Osteocyte (in vitro differentiated cells): ENCODE results near the gene RPP40. TPM values are rescaled to one million over a fixed set of nuclear protein-coding genes. Genes with fewer than 3 reads are reported as not detected.

Experiments
- DNase-seq: peaks from one replicate; pipeline ENCODE4 v3.0.0; 2021; ENCODE audit warnings: mixed read lengths; ENCODE audit not compliant: unreplicated experiment; ENCODE audit errors: extremely low spot score
- H3K27ac Mint-ChIP-seq: one replicate; pipeline ENCODE4 v1.8.0; 2021; ENCODE audit warnings: mild to moderate bottlenecking, mixed read lengths; ENCODE audit not compliant: unreplicated experiment
- H3K27me3 Mint-ChIP-seq: one replicate; pipeline ENCODE4 v1.8.0; 2021; ENCODE audit warnings: mixed read lengths; ENCODE audit not compliant: unreplicated experiment
- H3K36me3 Mint-ChIP-seq: one replicate; pipeline ENCODE4 v1.8.0; 2021; ENCODE audit warnings: mixed read lengths; ENCODE audit not compliant: unreplicated experiment
- H3K4me1 Mint-ChIP-seq: one replicate; pipeline ENCODE4 v1.8.0; 2021; ENCODE audit warnings: mixed read lengths; ENCODE audit not compliant: unreplicated experiment
- H3K4me3 Mint-ChIP-seq: one replicate; pipeline ENCODE4 v1.8.0; 2021; ENCODE audit warnings: mild to moderate bottlenecking, moderate library complexity, mixed read lengths; ENCODE audit not compliant: unreplicated experiment
- H3K9me3 Mint-ChIP-seq: one replicate; pipeline ENCODE4 v1.8.0; 2021; ENCODE audit warnings: mixed read lengths; ENCODE audit not compliant: unreplicated experiment
- CTCF ChIP-seq: fragments of 200-600 bp; sonication (generic); IDR thresholded peaks from 2 replicates; pipeline ENCODE4 v1.5.0; 2021; ENCODE audit warnings: antibody characterized with exemption, mild to moderate bottlenecking, moderate library complexity
- long read RNA-seq: library from polyadenylated mRNA; unstranded; transcript quantifications from one replicate; pipeline ENCODE4 v2.0.0, GENCODE V29; 2021
- total RNA-seq: library from RNA; stranded (reverse); gene quantifications from 2 replicates; pipeline ENCODE4 v1.2.1, GENCODE V29; 2021

Gene RPP40, protein sequence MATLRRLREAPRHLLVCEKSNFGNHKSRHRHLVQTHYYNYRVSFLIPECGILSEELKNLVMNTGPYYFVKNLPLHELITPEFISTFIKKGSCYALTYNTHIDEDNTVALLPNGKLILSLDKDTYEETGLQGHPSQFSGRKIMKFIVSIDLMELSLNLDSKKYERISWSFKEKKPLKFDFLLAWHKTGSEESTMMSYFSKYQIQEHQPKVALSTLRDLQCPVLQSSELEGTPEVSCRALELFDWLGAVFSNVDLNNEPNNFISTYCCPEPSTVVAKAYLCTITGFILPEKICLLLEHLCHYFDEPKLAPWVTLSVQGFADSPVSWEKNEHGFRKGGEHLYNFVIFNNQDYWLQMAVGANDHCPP
- total RNA-seq: 4.2 and 5.6 TPM in 2 replicates
- long read RNA-seq, transcript RPP40-202 (8 exons, 1,483 nt): major isoform, 11 of 25 reads
- long read RNA-seq, partial matches to known transcripts: 4 of 25 reads
- long read RNA-seq, other reads (novel, unspliced or antisense): 7 of 25 reads

GRCh38 chr6:5003604-5004372 is at the start of gene RPP40:
TSS of gene RPP40 (minus strand) at chr6:5004037. CDS start at chr6:5004002, 35 bp downstream.
- Mint-ChIP-seq H3K36me3 (peaks cover 3% of the 10 kb centered on the region), H3K4me3 (peak within 1 kb of the TSS; percentile 92), H3K4me1 (peaks cover 13% of the 10 kb centered on the region), H3K27ac (peak within 1 kb of the TSS; percentile 98), H3K27me3 (no peaks in the 10 kb centered on the region), H3K9me3 (no peaks in the 10 kb centered on the region)
- DNase-seq: peak; percentile 99
- TF ChIP-seq CTCF: peak; percentile 88

GRCh38 chr6:5053038-5053437 is 49.2 kb upstream of the RPP40 start:
- H3K36me3 Mint-ChIP-seq: peaks cover 9% of the 10 kb centered on the region
- peaks cover 30% of the 10 kb centered on the region for H3K4me1 Mint-ChIP-seq
- no peak overlapping the region for H3K4me3 Mint-ChIP-seq
- DNase-seq: no peak
- H3K27ac Mint-ChIP-seq: peak overlapping the region; percentile 42
- no peaks in the 10 kb centered on the region for H3K27me3 Mint-ChIP-seq
- H3K9me3 Mint-ChIP-seq: peaks cover 21% of the 10 kb centered on the region
- TF ChIP-seq CTCF: no peak

DNA sequence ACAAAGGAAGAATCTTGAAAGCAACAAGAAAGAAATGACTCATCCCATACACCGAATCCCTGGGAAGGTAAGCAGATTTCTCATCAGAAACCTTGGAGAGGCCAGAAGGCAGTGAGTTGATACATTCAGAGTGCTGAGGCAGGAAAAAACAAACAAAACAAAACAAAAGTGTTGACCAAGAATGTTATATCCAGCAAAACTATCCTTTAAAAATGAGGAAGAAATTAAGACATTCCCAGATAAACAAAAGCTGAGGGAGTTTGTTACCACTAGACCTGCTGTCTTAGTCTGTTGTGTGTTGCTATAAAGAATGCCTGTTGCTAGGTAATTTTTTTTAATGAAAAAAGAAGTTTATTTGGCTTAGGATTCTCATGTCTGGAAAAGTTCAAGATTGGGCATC is 47.6 kb upstream of the RPP40 start:
- no peak for DNase-seq
- Mint-ChIP-seq H3K4me1 (peaks cover 30% of the 10 kb centered on the region), H3K27me3 (no peaks in the 10 kb centered on the region), H3K4me3 (no peak overlapping the region), H3K9me3 (peaks cover 21% of the 10 kb centered on the region), H3K36me3 (peaks cover 9% of the 10 kb centered on the region), H3K27ac (no peak overlapping the region)
- TF ChIP-seq CTCF: no peak

GRCh38 chr6:5050009-5050408 is 46.2 kb upstream of the RPP40 start:
- TF ChIP-seq CTCF: no peak
- Mint-ChIP-seq H3K4me1 (peaks cover 24% of the 10 kb centered on the region), H3K36me3 (peaks cover 8% of the 10 kb centered on the region), H3K27ac (no peak overlapping the region), H3K9me3 (peaks cover 21% of the 10 kb centered on the region), H3K4me3 (no peak overlapping the region), H3K27me3 (no peaks in the 10 kb centered on the region)
- DNase-seq: no peak

DNA sequence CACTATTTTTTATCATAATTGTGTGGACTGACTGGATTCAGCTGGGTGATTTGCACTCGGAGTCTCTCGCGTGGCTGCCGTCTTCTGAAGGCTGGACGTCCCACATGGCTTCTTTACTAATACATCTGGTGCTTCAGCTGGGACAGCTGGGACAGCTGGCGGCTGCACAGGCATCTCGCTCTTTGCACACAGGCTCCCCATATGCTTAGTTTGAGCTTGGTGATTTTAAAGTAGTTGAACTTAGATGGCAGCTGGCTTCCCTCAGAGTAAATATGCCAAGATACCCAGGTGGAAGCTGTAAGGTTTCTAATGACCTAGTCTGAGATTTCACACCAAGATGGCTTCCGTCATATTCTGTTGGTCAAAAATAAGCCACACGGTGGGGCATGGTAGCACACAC is 42.6 kb upstream of the RPP40 start:
- DNase-seq: no peak
- TF ChIP-seq CTCF: no peak
- Mint-ChIP-seq H3K4me3 (no peak overlapping the region), H3K9me3 (peaks cover 17% of the 10 kb centered on the region), H3K27ac (no peak overlapping the region), H3K36me3 (peaks cover 8% of the 10 kb centered on the region), H3K27me3 (no peaks in the 10 kb centered on the region), H3K4me1 (no peaks in the 10 kb centered on the region)
